NB4 (cell line): ENCODE results near the gene RMDN3.

Source experiments
- POLR2A ChIP-seq: IDR thresholded peaks from 2 replicates; pipeline ENCODE4 v1.6.1; 2011; ENCODE audit warnings: mild to moderate bottlenecking; ENCODE audit not compliant: insufficient read length; ENCODE audit errors: extremely low read depth
- TF ChIP-seq, protein P1 (sequence below): IDR thresholded peaks from one replicate; pipeline ENCODE4 v1.5.1; 2012; ENCODE audit warnings: low read depth, low read length
- TF ChIP-seq, protein P2 (sequence below): IDR thresholded peaks from 2 replicates; pipeline ENCODE4 v1.6.1; 2011; ENCODE audit warnings: low read depth, low read length

DNA sequence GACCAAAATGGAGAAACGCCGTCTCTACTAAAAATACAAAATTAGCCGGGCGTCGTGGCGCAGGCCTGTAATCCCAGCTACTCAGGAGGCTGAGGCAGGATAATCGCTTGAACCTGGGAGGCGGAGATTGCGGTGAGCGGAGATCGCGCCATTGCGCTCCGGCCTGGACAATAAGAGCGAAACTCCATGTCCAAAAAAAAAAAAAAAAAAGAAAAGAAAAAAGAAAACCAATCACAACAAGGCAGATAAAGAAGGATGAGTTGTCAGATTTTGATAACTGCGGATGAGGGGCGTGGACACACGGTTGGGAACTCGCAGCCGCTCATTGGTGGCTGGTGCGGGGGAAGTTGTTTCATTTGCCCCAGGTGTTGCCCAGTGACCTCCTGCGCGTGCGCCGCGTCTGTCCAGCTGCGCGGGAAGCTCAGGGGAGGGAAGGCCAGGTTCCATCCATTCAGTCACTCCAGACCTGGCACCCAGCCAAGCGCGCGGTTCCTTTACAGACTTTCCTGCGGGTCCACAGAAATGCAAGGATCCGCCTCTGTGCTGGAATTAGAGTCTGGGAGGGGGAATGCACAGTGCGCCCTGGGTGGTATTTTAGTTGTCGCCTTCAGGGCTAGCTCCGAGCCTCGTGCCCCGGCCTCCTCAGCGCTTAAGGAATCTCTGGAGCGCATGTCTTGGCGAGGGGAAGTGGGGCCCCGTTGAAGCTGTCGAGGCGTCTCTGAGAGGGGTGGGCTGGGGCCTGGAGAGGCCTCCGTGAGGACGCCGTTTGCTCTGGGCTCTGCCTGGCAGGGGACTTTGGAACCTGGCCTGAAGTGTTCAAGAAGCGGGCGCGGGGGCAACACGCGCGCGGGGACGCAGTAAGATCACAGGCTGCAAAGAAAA lies 8.1 kb upstream of the RMDN3 start:
- TF ChIP-seq POLR2A, result no peak
- TF ChIP-seq, protein P1, sequence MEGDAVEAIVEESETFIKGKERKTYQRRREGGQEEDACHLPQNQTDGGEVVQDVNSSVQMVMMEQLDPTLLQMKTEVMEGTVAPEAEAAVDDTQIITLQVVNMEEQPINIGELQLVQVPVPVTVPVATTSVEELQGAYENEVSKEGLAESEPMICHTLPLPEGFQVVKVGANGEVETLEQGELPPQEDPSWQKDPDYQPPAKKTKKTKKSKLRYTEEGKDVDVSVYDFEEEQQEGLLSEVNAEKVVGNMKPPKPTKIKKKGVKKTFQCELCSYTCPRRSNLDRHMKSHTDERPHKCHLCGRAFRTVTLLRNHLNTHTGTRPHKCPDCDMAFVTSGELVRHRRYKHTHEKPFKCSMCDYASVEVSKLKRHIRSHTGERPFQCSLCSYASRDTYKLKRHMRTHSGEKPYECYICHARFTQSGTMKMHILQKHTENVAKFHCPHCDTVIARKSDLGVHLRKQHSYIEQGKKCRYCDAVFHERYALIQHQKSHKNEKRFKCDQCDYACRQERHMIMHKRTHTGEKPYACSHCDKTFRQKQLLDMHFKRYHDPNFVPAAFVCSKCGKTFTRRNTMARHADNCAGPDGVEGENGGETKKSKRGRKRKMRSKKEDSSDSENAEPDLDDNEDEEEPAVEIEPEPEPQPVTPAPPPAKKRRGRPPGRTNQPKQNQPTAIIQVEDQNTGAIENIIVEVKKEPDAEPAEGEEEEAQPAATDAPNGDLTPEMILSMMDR, result no peak
- TF ChIP-seq, protein P2, sequence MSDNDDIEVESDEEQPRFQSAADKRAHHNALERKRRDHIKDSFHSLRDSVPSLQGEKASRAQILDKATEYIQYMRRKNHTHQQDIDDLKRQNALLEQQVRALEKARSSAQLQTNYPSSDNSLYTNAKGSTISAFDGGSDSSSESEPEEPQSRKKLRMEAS, result no peak
